OCI-LY7 (cell line): ENCODE data around the gene ENOX1. TPM values are rescaled to one million over a fixed set of nuclear protein-coding genes. Genes with fewer than 3 reads are reported as not detected.

Experiments used
- BruUV-seq: library from RNA; stranded (reverse); fragments of 400-500 nt; replicated peaks from 2 replicates; lab custom pipeline; 2021; lab: Mats Ljungman, UMichigan
- CTCF ChIA-PET: fragments of 300-600 bp; sonication (Branson Sonifier 250); formaldehyde crosslinking; loops from one replicate; lab custom pipeline; 2022; ENCODE audit warnings: antibody characterized with exemption; ENCODE audit not compliant: unreplicated experiment; lab: Charles Lee
- POLR2A ChIA-PET: fragments of 300-600 bp; sonication (Branson Sonifier 250); formaldehyde crosslinking; loops from one replicate; lab custom pipeline; 2022; ENCODE audit warnings: antibody characterized with exemption; lab: Charles Lee
- DNase-seq: peaks from one replicate; pipeline ENCODE4 v3.0.0-alpha.2; 2015; ENCODE audit warnings: low spot score
- H2AFZ ChIP-seq: fragments of 200-600 bp; sonication (generic), shearing (Covaris generic); 2 replicates; pipeline ENCODE4 v1.6.1; 2014; ENCODE audit warnings: mild to moderate bottlenecking, antibody characterized with exemption, low read length, moderate library complexity
- H3K27ac ChIP-seq: fragments of 200-600 bp; sonication (generic); 2 replicates; pipeline ENCODE4 v1.5.1; 2014; ENCODE audit warnings: mixed run types, low read depth, mild to moderate bottlenecking, moderate library complexity, low read length, inconsistent platforms; ENCODE audit not compliant: poor library complexity, severe bottlenecking
- H3K36me3 ChIP-seq: fragments of 200-600 bp; sonication (generic); 2 replicates; pipeline ENCODE4 v1.6.1; 2014; ENCODE audit warnings: mild to moderate bottlenecking, antibody characterized with exemption, low read length, moderate library complexity, mixed read lengths; ENCODE audit not compliant: insufficient read depth
- H3K4me1 ChIP-seq: fragments of 200-600 bp; sonication (generic); 2 replicates; pipeline ENCODE4 v1.5.1; 2014; ENCODE audit warnings: mild to moderate bottlenecking, low read length; ENCODE audit not compliant: insufficient read depth, poor library complexity, severe bottlenecking
- H3K4me2 ChIP-seq: fragments of 200-600 bp; sonication (generic); 2 replicates; pipeline ENCODE4 v1.6.1; 2014; ENCODE audit warnings: mild to moderate bottlenecking, low read length
- H3K4me3 ChIP-seq: fragments of 200-600 bp; sonication (generic); 2 replicates; pipeline ENCODE4 v1.5.1; 2014; ENCODE audit warnings: mild to moderate bottlenecking, low read depth, low read length; ENCODE audit not compliant: poor library complexity, severe bottlenecking
- H3K79me2 ChIP-seq: fragments of 200-600 bp; sonication (generic); 2 replicates; pipeline ENCODE4 v1.6.1; 2016; ENCODE audit warnings: low read depth, mild to moderate bottlenecking, low read length, moderate library complexity, mixed read lengths; ENCODE audit not compliant: insufficient read depth
- H3K9me2 ChIP-seq: fragments of 200-600 bp; sonication (generic); 2 replicates; pipeline ENCODE4 v1.6.1; 2016; ENCODE audit warnings: mild to moderate bottlenecking, low read length, mixed read lengths; ENCODE audit not compliant: insufficient read depth
- H3K9me3 ChIP-seq: fragments of 200-600 bp; sonication (generic); 2 replicates; pipeline ENCODE4 v1.6.1; 2014; ENCODE audit warnings: mild to moderate bottlenecking, mixed run types, low read length, mixed read lengths
- H4K20me1 ChIP-seq: fragments of 200-600 bp; sonication (generic); 2 replicates; pipeline ENCODE4 v1.6.1; 2014; ENCODE audit warnings: mild to moderate bottlenecking, antibody characterized with exemption, low read length, moderate library complexity, mixed read lengths; ENCODE audit not compliant: insufficient read depth
- CTCF ChIP-seq: fragments of 200-600 bp; sonication (generic); conservative IDR thresholded peaks from 2 replicates; pipeline ENCODE4 v1.5.1; 2014; ENCODE audit warnings: mild to moderate bottlenecking, antibody characterized with exemption, low read length, moderate library complexity, mixed read lengths
- EZH2phosphoT487 ChIP-seq: fragments of 200-600 bp; sonication (generic); IDR thresholded peaks from 2 replicates; pipeline ENCODE4 v1.6.1; 2018; ENCODE audit warnings: low read depth, borderline replicate concordance, mild to moderate bottlenecking, mixed run types, antibody characterized with exemption, low read length, moderate library complexity, mixed read lengths
- intact Hi-C: fragments of 100-400 bp; cut with micrococcal nuclease; formaldehyde crosslinking; loops from one replicate; pipeline ENCODE4 v1.10.0; 2022; ENCODE audit not compliant: unreplicated experiment
- total RNA-seq, 2 experiments: library from RNA; depleted of rRNA in 1 of 2; stranded (reverse); fragments of >200 nt in 1 of 2; shearing (Covaris generic) in 1 of 2; gene quantifications; 2 replicates each; pipeline ENCODE4 v1.2.3, GENCODE V29; 2014 to 2022

Gene ENOX1
- total RNA-seq, 2 experiments from 2014 or later, result 0.03 TPM; not detected in 1

GRCh38 chr13:43688227-43688907 lies 98.4 kb downstream of the ENOX1 start:
- CTCF ChIA-PET, result no interaction called here

GRCh38 chr13:43687038-43687437 lies 99.7 kb downstream of the ENOX1 start:
- Histone ChIP-seq H2AFZ (no peak overlapping the region), H3K79me2 (no peaks in the 10 kb centered on the region), H3K4me1 (no peaks in the 10 kb centered on the region), H3K36me3 (no peaks in the 10 kb centered on the region), H3K9me3 (no peaks in the 10 kb centered on the region), H3K27ac (no peak overlapping the region), H3K4me2 (no peak overlapping the region), H4K20me1 (no peaks in the 10 kb centered on the region), H3K9me2 (no peaks in the 10 kb centered on the region), H3K4me3 (no peak overlapping the region)
- TF ChIP-seq EZH2phosphoT487 (no peak), CTCF (no peak)
- no TSS peak for BruUV-seq
- intact Hi-C loops, result no loop called here
- DNase-seq, result no peak
- CTCF ChIA-PET, result no interaction called here
- POLR2A ChIA-PET, result no interaction called here

More at GRCh38 chr13:43688227-43688907, 98.4 kb downstream of the ENOX1 start:
- POLR2A ChIA-PET, result no interaction called here
- H3K4me1 ChIP-seq, result no peaks in the 10 kb centered on the region
- DNase-seq, result no peak
- no peak overlapping the region for H3K4me3 ChIP-seq
- intact Hi-C loops, result no loop called here
- H3K9me2 ChIP-seq, result no peaks in the 10 kb centered on the region
- BruUV-seq, result no TSS peak
- no peaks in the 10 kb centered on the region for H3K9me3 ChIP-seq
- TF ChIP-seq CTCF, result no peak
- TF ChIP-seq EZH2phosphoT487, result no peak
- H3K79me2 ChIP-seq, result no peaks in the 10 kb centered on the region
- H3K36me3 ChIP-seq, result no peaks in the 10 kb centered on the region
- H3K4me2 ChIP-seq, result no peak overlapping the region
- H4K20me1 ChIP-seq, result no peaks in the 10 kb centered on the region
- H2AFZ ChIP-seq, result no peak overlapping the region
- H3K27ac ChIP-seq, result no peak overlapping the region

- ChIA-PET POLR2A (no interaction called here), CTCF (no interaction called here)
- H4K20me1 ChIP-seq, result no peaks in the 10 kb centered on the region
- no peak overlapping the region for H3K4me2 ChIP-seq
- DNase-seq, result no peak
- no peaks in the 10 kb centered on the region for H3K4me1 ChIP-seq
- H3K27ac ChIP-seq, result no peak overlapping the region
- no peaks in the 10 kb centered on the region for H3K79me2 ChIP-seq
- BruUV-seq, result no TSS peak
- H3K36me3 ChIP-seq, result no peaks in the 10 kb centered on the region
- no peaks in the 10 kb centered on the region for H3K9me2 ChIP-seq
- no peak overlapping the region for H2AFZ ChIP-seq
- intact Hi-C loops, result no loop called here
- TF ChIP-seq EZH2phosphoT487, result no peak
- TF ChIP-seq CTCF, result no peak
- H3K9me3 ChIP-seq, result no peaks in the 10 kb centered on the region
- H3K4me3 ChIP-seq, result no peak overlapping the region
These were observed 100.2 kb downstream of the ENOX1 start for GRCh38 chr13:43686557-43686956.
